ENCODE results near the gene ALDH5A1. TPM values are rescaled to one million over a fixed set of nuclear protein-coding genes. Genes with fewer than 3 reads are reported as not detected.

Gene ALDH5A1
- total and polyA plus RNA-seq, 2 of the 13 experiments (the other 11 are each of a cell fraction or from before 2014, with no cell fraction given), result 12.8 to 32.5 TPM

DNA sequence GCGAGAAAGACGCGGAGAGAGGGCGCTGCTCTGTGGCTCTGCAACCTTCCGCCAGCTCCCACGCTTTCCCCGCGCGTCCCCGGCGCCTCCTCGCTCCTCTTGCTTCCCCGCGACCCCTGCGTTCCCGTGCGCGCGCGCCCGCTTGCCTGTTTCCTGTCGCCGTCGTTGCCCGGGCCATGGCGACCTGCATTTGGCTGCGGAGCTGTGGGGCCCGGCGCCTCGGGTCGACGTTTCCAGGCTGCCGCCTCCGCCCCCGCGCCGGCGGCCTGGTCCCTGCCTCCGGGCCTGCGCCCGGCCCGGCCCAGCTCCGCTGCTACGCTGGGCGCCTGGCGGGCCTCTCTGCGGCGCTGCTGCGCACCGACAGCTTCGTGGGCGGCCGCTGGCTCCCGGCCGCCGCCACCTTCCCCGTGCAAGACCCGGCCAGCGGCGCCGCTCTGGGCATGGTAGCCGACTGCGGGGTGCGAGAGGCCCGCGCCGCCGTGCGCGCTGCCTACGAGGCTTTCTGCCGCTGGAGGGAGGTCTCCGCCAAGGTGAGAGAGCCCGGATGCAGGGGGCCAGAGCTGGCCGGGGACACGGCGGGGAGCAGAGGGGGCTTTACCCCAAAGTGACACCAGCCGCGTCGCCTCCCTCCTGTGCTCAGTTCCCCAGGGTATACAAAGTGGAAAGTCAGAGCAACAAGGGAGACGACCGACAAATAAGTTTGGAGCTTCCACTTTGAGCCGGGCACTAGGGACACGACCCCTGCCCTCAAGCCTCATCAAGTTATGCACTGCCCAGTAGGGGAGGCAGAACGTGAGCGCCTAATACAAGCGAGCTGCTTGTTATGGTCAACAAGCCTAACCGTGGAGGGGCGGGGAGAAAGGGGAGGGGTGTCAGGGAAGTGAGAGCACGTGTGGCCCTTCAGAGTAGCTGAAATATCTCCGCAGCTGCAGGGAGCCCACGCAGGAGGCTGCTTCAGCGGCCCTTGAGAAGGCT, at the start of gene ALDH5A1 (continued):
- TF ChIP-seq NFYB (CRISPR knock-in tag; IDR thresholded peaks at IDR 0.05) (no peak), ZNF350 (CRISPR knock-in tag; IDR thresholded peaks at IDR 0.05; ENCODE audit: borderline replicate concordance, low read depth) (no peak; the same call in 1 of the 2 replicates), ZC3H4 (CRISPR knock-in tag; IDR thresholded peaks at IDR 0.05; ENCODE audit: borderline replicate concordance) (no peak), ATF7 (IDR thresholded peaks at IDR 0.05) (no peak), ATF7 (CRISPR knock-in tag; IDR thresholded peaks at IDR 0.05) (no peak), ZNF703 (CRISPR knock-in tag; IDR thresholded peaks at IDR 0.05; ENCODE audit: borderline replicate concordance) (no peak), ZNF737 (CRISPR knock-in tag; IDR thresholded peaks at IDR 0.05; ENCODE audit: borderline replicate concordance) (peak; percentile 75; the same call in 1 of the 2 replicates), RCOR2 (CRISPR knock-in tag; IDR thresholded peaks at IDR 0.05) (no peak), ZFP36L2 (CRISPR knock-in tag; IDR thresholded peaks at IDR 0.05) (no peak), NCOA1 (CRISPR knock-in tag; IDR thresholded peaks at IDR 0.05) (peak; percentile 89; the same call in 1 of the 2 replicates), ZNF318 (CRISPR knock-in tag; IDR thresholded peaks at IDR 0.05) (peak; percentile 56; the same call in 1 of the 2 replicates)
- TF ChIP-seq, protein P1, sequence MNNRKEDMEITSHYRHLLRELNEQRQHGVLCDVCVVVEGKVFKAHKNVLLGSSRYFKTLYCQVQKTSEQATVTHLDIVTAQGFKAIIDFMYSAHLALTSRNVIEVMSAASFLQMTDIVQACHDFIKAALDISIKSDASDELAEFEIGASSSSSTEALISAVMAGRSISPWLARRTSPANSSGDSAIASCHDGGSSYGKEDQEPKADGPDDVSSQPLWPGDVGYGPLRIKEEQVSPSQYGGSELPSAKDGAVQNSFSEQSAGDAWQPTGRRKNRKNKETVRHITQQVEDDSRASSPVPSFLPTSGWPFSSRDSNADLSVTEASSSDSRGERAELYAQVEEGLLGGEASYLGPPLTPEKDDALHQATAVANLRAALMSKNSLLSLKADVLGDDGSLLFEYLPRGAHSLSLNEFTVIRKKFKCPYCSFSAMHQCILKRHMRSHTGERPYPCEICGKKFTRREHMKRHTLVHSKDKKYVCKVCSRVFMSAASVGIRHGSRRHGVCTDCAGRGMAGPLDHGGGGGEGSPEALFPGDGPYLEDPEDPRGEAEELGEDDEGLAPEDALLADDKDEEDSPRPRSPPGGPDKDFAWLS (CRISPR knock-in tag; IDR thresholded peaks at IDR 0.05; ENCODE audit: borderline replicate concordance), result no peak; the same call in 1 of the 2 replicates
- TF ChIP-seq, protein P2, sequence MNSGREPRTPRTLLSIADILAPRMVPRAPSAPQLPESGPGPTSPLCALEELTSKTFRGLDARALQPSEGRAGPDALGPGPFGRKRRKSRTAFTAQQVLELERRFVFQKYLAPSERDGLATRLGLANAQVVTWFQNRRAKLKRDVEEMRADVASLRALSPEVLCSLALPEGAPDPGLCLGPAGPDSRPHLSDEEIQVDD (CRISPR knock-in tag; IDR thresholded peaks at IDR 0.05; ENCODE audit: borderline replicate concordance), result peak; percentile 52; the same call in 1 of the 2 replicates
- TF ChIP-seq, protein P3, sequence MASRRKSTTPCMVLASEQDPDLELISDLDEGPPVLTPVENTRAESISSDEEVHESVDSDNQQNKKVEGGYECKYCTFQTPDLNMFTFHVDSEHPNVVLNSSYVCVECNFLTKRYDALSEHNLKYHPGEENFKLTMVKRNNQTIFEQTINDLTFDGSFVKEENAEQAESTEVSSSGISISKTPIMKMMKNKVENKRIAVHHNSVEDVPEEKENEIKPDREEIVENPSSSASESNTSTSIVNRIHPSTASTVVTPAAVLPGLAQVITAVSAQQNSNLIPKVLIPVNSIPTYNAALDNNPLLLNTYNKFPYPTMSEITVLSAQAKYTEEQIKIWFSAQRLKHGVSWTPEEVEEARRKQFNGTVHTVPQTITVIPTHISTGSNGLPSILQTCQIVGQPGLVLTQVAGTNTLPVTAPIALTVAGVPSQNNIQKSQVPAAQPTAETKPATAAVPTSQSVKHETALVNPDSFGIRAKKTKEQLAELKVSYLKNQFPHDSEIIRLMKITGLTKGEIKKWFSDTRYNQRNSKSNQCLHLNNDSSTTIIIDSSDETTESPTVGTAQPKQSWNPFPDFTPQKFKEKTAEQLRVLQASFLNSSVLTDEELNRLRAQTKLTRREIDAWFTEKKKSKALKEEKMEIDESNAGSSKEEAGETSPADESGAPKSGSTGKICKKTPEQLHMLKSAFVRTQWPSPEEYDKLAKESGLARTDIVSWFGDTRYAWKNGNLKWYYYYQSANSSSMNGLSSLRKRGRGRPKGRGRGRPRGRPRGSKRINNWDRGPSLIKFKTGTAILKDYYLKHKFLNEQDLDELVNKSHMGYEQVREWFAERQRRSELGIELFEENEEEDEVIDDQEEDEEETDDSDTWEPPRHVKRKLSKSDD (CRISPR knock-in tag; IDR thresholded peaks at IDR 0.05; ENCODE audit: low read depth), result no peak; the same call in 1 of the 2 replicates

Measured in HepG2 (cell line).